H1 (cell line): ENCODE measurements around the gene NLGN4X. TPM values are rescaled to one million over a fixed set of nuclear protein-coding genes. Genes with fewer than 3 reads are reported as not detected.

ENCODE experiments used
- CTCF ChIA-PET: fragments of 300-600 bp; sonication (Branson Sonifier 250); formaldehyde crosslinking; loops from one replicate; lab custom pipeline; 2021; ENCODE audit not compliant: partially characterized antibody; lab: Charles Lee
- POLR2A ChIA-PET: fragments of 300-600 bp; sonication (Branson Sonifier 250); formaldehyde crosslinking; loops from one replicate; lab custom pipeline; 2021; ENCODE audit warnings: inconsistent platforms; ENCODE audit not compliant: partially characterized antibody; lab: Charles Lee
- DNase-seq, 2 experiments: peaks; one replicate each; pipeline versions ENCODE4 v3.0.0 to v3.0.0-alpha.2; 2010 to 2022; ENCODE audit warnings: low spot score in 2 of 2, low read depth in 1 of 2, mixed read lengths in 1 of 2
- FAIRE-seq: peaks from 2 replicates; lab custom pipeline; 2011; peaks lifted over from hg19 to GRCh38; lab: Jason Lieb, UNC
- H2AFZ ChIP-seq: 2 replicates; pipeline ENCODE4 v1.8.1; 2012; ENCODE audit warnings: low read length, inconsistent platforms
- H2AK5ac ChIP-seq: 2 replicates; pipeline ENCODE4 v1.6.1; 2013; ENCODE audit warnings: low read depth, low read length
- H2BK120ac ChIP-seq: replicated peaks from 2 replicates; pipeline ENCODE3; 2013; ENCODE audit warnings: low read depth, low read length, inconsistent platforms
- H2BK12ac ChIP-seq: 2 replicates; pipeline ENCODE4 v1.6.1; 2013; ENCODE audit warnings: low read depth, low read length
- H2BK15ac ChIP-seq: 2 replicates; pipeline ENCODE4 v1.6.1; 2013; ENCODE audit warnings: low read length
- H2BK20ac ChIP-seq: 2 replicates; pipeline ENCODE4 v1.6.1; 2013; ENCODE audit warnings: low read length
- H2BK5ac ChIP-seq: 2 replicates; pipeline ENCODE4 v1.6.1; 2013; ENCODE audit warnings: low read depth, low read length
- H3K14ac ChIP-seq: 2 replicates; pipeline ENCODE4 v1.6.1; 2013; ENCODE audit warnings: inconsistent platforms; ENCODE audit not compliant: insufficient read length
- H3K18ac ChIP-seq: 2 replicates; pipeline ENCODE4 v1.6.1; 2013; ENCODE audit warnings: low read length; ENCODE audit errors: extremely low read depth
- H3K23ac ChIP-seq: 2 replicates; pipeline ENCODE4 v1.6.1; 2013; ENCODE audit warnings: inconsistent platforms; ENCODE audit not compliant: insufficient read length
- H3K23me2 ChIP-seq: 2 replicates; pipeline ENCODE4 v1.6.1; 2013; ENCODE audit warnings: low read depth, low read length
- H3K27ac ChIP-seq: 2 replicates; pipeline ENCODE4 v1.6.1; 2011; ENCODE audit warnings: low read depth, low read length, inconsistent platforms
- H3K27me3 ChIP-seq, 4 experiments: replicated peaks in 1 of 4; 1 replicate in 1 of 4; 2 replicates in 3 of 4; pipeline versions ENCODE4 v1.6.1 to v1.8.1; 2011 to 2013; ENCODE audit warnings: low read length in 3 of 4, mild to moderate bottlenecking in 3 of 4, inconsistent platforms in 2 of 4, mixed read lengths in 2 of 4, moderate library complexity in 1 of 4; ENCODE audit not compliant: control insufficient read depth in 3 of 4, insufficient read depth in 3 of 4; ENCODE audit errors: extremely low read depth in 1 of 4
- H3K36me3 ChIP-seq, 4 experiments: 2 replicates each; pipeline versions ENCODE4 v1.6.1 to v1.8.1; 2011 to 2013; ENCODE audit warnings: mild to moderate bottlenecking in 4 of 4, low read length in 3 of 4, moderate library complexity in 2 of 4, control low read depth in 1 of 4, inconsistent platforms in 1 of 4; ENCODE audit not compliant: insufficient read depth in 4 of 4, control insufficient read depth in 2 of 4
- H3K4ac ChIP-seq: replicated peaks from 2 replicates; pipeline ENCODE3; 2013; ENCODE audit warnings: low read length, low read depth, mixed read lengths, inconsistent platforms; ENCODE audit not compliant: insufficient read length
- H3K4me1 ChIP-seq, 4 experiments: replicated peaks in 1 of 4; 1 replicate in 1 of 4; 2 replicates in 3 of 4; pipeline versions ENCODE4 v1.6.1 to v1.8.1; 2011 to 2013; ENCODE audit warnings: low read length in 3 of 4, inconsistent platforms in 2 of 4, mixed read lengths in 1 of 4; ENCODE audit not compliant: insufficient read depth in 4 of 4, control insufficient read depth in 3 of 4
- H3K4me2 ChIP-seq, 2 experiments: 2 replicates each; pipeline versions ENCODE4 v1.6.1 to v1.8.1; 2011 to 2013; ENCODE audit warnings: low read depth in 2 of 2, low read length in 2 of 2, control low read depth in 1 of 2, inconsistent platforms in 1 of 2, mild to moderate bottlenecking in 1 of 2; ENCODE audit not compliant: insufficient read depth in 1 of 2
- H3K4me3 ChIP-seq, 4 experiments: fragments of 200-600, 300-600 bp in 1 of 4; sonication (generic), shearing (Covaris generic), sonication (Bioruptor Twin) in 1 of 4; 2 replicates each; pipeline versions ENCODE4 v1.5.1 to v1.8.1; 2011 to 2016; ENCODE audit warnings: low read length in 4 of 4, low read depth in 3 of 4, control low read depth in 2 of 4, inconsistent platforms in 2 of 4, mild to moderate bottlenecking in 2 of 4, mixed read lengths in 1 of 4, moderate library complexity in 1 of 4; ENCODE audit not compliant: insufficient read depth in 2 of 4; ENCODE audit errors: extremely low read depth in 1 of 4
- H3K56ac ChIP-seq: replicated peaks from 2 replicates; pipeline ENCODE3; 2013; ENCODE audit warnings: low read depth, mild to moderate bottlenecking, mixed read lengths, low read length, inconsistent platforms; ENCODE audit not compliant: insufficient read length
- H3K79me1 ChIP-seq: 2 replicates; pipeline ENCODE4 v1.6.1; 2013; ENCODE audit warnings: low read depth, low read length, control low read depth
- H3K79me2 ChIP-seq, 2 experiments: 2 replicates each; pipeline versions ENCODE4 v1.6.1 to v1.8.1; 2012 to 2013; ENCODE audit warnings: low read length in 2 of 2, mild to moderate bottlenecking in 2 of 2, inconsistent platforms in 1 of 2; ENCODE audit not compliant: insufficient read depth in 2 of 2, control insufficient read depth in 1 of 2
- H3K9ac ChIP-seq, 4 experiments: replicated peaks in 1 of 4; 1 replicate in 1 of 4; 2 replicates in 3 of 4; pipeline versions ENCODE4 v1.6.1 to v1.8.1; 2011 to 2013; ENCODE audit warnings: low read depth in 3 of 4, low read length in 3 of 4, control low read depth in 2 of 4, mild to moderate bottlenecking in 2 of 4, moderate library complexity in 2 of 4, inconsistent platforms in 1 of 4; ENCODE audit errors: extremely low read depth in 1 of 4
- H3K9me3 ChIP-seq, 2 experiments: 2 replicates each; pipeline versions ENCODE4 v1.6.1 to v1.8.1; 2012 to 2013; ENCODE audit warnings: mild to moderate bottlenecking in 2 of 2, moderate library complexity in 2 of 2, control low read depth in 1 of 2, inconsistent platforms in 1 of 2, low read depth in 1 of 2, low read length in 1 of 2, mixed read lengths in 1 of 2; ENCODE audit not compliant: insufficient read depth in 2 of 2
- H4K20me1 ChIP-seq, 2 experiments: replicated peaks in 1 of 2; 2 replicates each; pipeline versions ENCODE3 to v1.8.1; 2011 to 2013; ENCODE audit warnings: inconsistent platforms in 2 of 2, low read length in 2 of 2, mild to moderate bottlenecking in 1 of 2; ENCODE audit not compliant: insufficient read depth in 2 of 2, control insufficient read depth in 1 of 2
- H4K5ac ChIP-seq: 2 replicates; pipeline ENCODE4 v1.6.1; 2013; ENCODE audit warnings: low read length, low read depth, mixed read lengths, inconsistent platforms; ENCODE audit not compliant: insufficient read length
- H4K8ac ChIP-seq: 2 replicates; pipeline ENCODE4 v1.8.0; 2013; ENCODE audit warnings: mild to moderate bottlenecking, moderate library complexity, low read length, inconsistent platforms; ENCODE audit not compliant: insufficient read depth; ENCODE audit errors: extremely low read depth
- H4K91ac ChIP-seq: replicated peaks from 2 replicates; pipeline ENCODE3; 2013; ENCODE audit warnings: low read length, mixed read lengths, inconsistent platforms; ENCODE audit not compliant: insufficient read length
- CTCF ChIP-seq, 3 experiments: IDR thresholded peaks; 1 replicate in 2 of 3; 2 replicates in 1 of 3; pipeline versions ENCODE4 v1.5.1 to v1.6.1; 2011; ENCODE audit warnings: low read length in 3 of 3, mild to moderate bottlenecking in 3 of 3, inconsistent platforms in 2 of 3, low read depth in 1 of 3, moderate library complexity in 1 of 3; ENCODE audit not compliant: insufficient read depth in 1 of 3; ENCODE audit errors: control extremely low read depth in 1 of 3
- RAD21 ChIP-seq, 2 experiments: IDR thresholded peaks in 1 of 2; conservative IDR thresholded peaks in 1 of 2; 2 replicates each; pipeline ENCODE4 v1.6.1; 2011; ENCODE audit warnings: low read depth in 2 of 2, low read length in 2 of 2, improper control_type of control experiment in 1 of 2, inconsistent platforms in 1 of 2, mild to moderate bottlenecking in 1 of 2, moderate library complexity in 1 of 2
- SIRT6 ChIP-seq: IDR thresholded peaks from one replicate; pipeline ENCODE4 v1.7.1; 2012; ENCODE audit warnings: low read length, inconsistent platforms
- TEAD4 ChIP-seq: IDR thresholded peaks from 2 replicates; pipeline ENCODE4 v1.6.1; 2012; ENCODE audit warnings: low read depth, low read length, inconsistent platforms, mixed read lengths
- WGBS, 2 experiments: shearing (Covaris generic) in 1 of 2; methylation state at CpG; one replicate each; pipeline versions ENCODE4 v1.1.6 to v1.1.7; 2013 to 2015; ENCODE audit warnings: low lambda C conversion rate in 2 of 2, mixed read lengths in 2 of 2, inconsistent platforms in 1 of 2, low coverage in 1 of 2, missing lambda C conversion rate in 1 of 2; ENCODE audit not compliant: insufficient replicate concordance in 2 of 2, insufficient coverage in 1 of 2, insufficient read length in 1 of 2; ENCODE audit errors: extremely low coverage in 1 of 2, missing lambda C conversion rate in 1 of 2; 5-methylcytosine and 5-hydroxymethylcytosine counted together
- polyA plus RNA-seq, 7 experiments: library from polyadenylated mRNA; depleted of rRNA in 3 of 7; stranded (reverse) in 5 of 7; unstranded in 2 of 7; fragments of >200 nt in 5 of 7; fragments of 200-250 nt in 2 of 7; gene quantifications; 1 replicate in 5 of 7; 2 replicates in 1 of 7; 4 replicates in 1 of 7; pipeline versions ENCODE4 v1.2.1 to v1.2.3, GENCODE V29; 2011 to 2013; ENCODE audit warnings: missing spikeins in 2 of 7, mixed read lengths in 2 of 7
- total RNA-seq: library from RNA; stranded (reverse); fragmentation: NEBNext Ultra II Directional; extraction: Animal tissue kit (Norgen Biotek cat#: 25700); gene quantifications from 2 replicates; pipeline ENCODE4 v1.2.1, GENCODE V29; 2021

Gene NLGN4X
- total and polyA plus RNA-seq, 2 of the 8 experiments (the other 6 are each of a cell fraction or from before 2014, with no cell fraction given), result 104 to 124 TPM

GRCh38 chrX:5876984-5877596 is 351.6 kb downstream of the NLGN4X start:
- H4K91ac ChIP-seq, result no peak overlapping the region
- H2BK5ac ChIP-seq, result no peak overlapping the region
- ChIA-PET POLR2A (no interaction called here), CTCF (interaction anchor here (0.8 to 1.4 kb wide), 2 partner anchors 10 to 156 kb away, joined by 3 to 6 read pairs; no protein-coding TSS in a partner anchor)
- no peaks in the 10 kb centered on the region for H4K20me1 ChIP-seq
- H3K9me3 ChIP-seq, result no peaks in the 10 kb centered on the region
- no peak overlapping the region for H3K4me3 ChIP-seq
- H3K4me1 ChIP-seq, result peaks cover 0 to 5% (median 0%) of the 10 kb centered on the region in 4 experiments; a peak in 2 of 7 replicates
- no peak overlapping the region for H4K5ac ChIP-seq
- WGBS, 2 experiments, result 36% methylated on average over 12 of the region's 12 CpGs; no CpG with 5 or more reads in 1 of the 2 experiments
- H2BK12ac ChIP-seq, result no peak overlapping the region
- H3K56ac ChIP-seq, result no peak overlapping the region
- H3K79me1 ChIP-seq, result no peaks in the 10 kb centered on the region
- H2AFZ ChIP-seq, result no peak overlapping the region
- no peaks in the 10 kb centered on the region for H3K23me2 ChIP-seq
- H2BK20ac ChIP-seq, result no peak overlapping the region
- DNase-seq, result peak in 1 of 2 experiments; percentile 46
- FAIRE-seq, result peak; percentile 94
- H3K79me2 ChIP-seq, result no peaks in the 10 kb centered on the region
- no peaks in the 10 kb centered on the region for H3K36me3 ChIP-seq
- H3K23ac ChIP-seq, result no peak overlapping the region
- no peak overlapping the region for H3K9ac ChIP-seq
- TF ChIP-seq CTCF (IDR thresholded peaks at IDR 0.05; ENCODE audit: control extremely low read depth in 1 of 3, insufficient read depth in 1 of 3, low read depth in 1 of 3, low read length in 3 of 3), result peak; percentile 56 to 71 (median 57)
- 0 out of 2 replicates have a peak, but pooled peaks have one; percentile 20 for TF ChIP-seq TEAD4
- TF ChIP-seq RAD21 (IDR thresholded peaks at IDR 0.05 in 1 of 2, conservative IDR thresholded peaks at IDR 0.05 in 1 of 2; ENCODE audit: low read depth in 2 of 2, low read length in 2 of 2), result peak; percentile 76 to 83
- no peak for TF ChIP-seq SIRT6
- H2AK5ac ChIP-seq, result no peak overlapping the region
- H3K4ac ChIP-seq, result no peak overlapping the region
- no peaks in the 10 kb centered on the region for H3K27me3 ChIP-seq
- H2BK15ac ChIP-seq, result no peak overlapping the region
- H3K4me2 ChIP-seq, result no peak overlapping the region
- no peak overlapping the region for H3K14ac ChIP-seq
- no peak overlapping the region for H4K8ac ChIP-seq
- H3K27ac ChIP-seq, result no peak overlapping the region
- H2BK120ac ChIP-seq, result no peak overlapping the region
- H3K18ac ChIP-seq, result no peak overlapping the region
